Activated naive CD4-positive, alpha-beta T cell treated with anti-CD3 and anti-CD28 coated beads for 36 hours (primary cell): ENCODE data around the gene COL23A1. TPM values are rescaled to one million over a fixed set of nuclear protein-coding genes. Genes with fewer than 3 reads are reported as not detected.
"Not testable (repeated sequence)": the region's sequence is repeated elsewhere in the genome, so short reads cannot be mapped to it uniquely, and the experiment has no call there.

Experiments used
- CTCF ChIA-PET: fragments of 350-600 bp; sonication (Branson Sonifier 250); formaldehyde crosslinking; loops from one replicate; lab custom pipeline; 2021; ENCODE audit warnings: antibody characterized with exemption; lab: Charles Lee
- DNase-seq: peaks from one replicate; pipeline ENCODE4 v3.0.0-alpha.2; 2020
- H3K27ac Mint-ChIP-seq: one replicate; pipeline ENCODE4 v1.8.0; 2021; ENCODE audit warnings: mild to moderate bottlenecking, mixed read lengths
- H3K27me3 Mint-ChIP-seq: one replicate; pipeline ENCODE4 v1.8.0; 2021; ENCODE audit warnings: low read depth, mixed read lengths
- H3K36me3 Mint-ChIP-seq: one replicate; pipeline ENCODE4 v1.8.0; 2021; ENCODE audit warnings: low read depth, mixed read lengths
- H3K4me1 Mint-ChIP-seq: one replicate; pipeline ENCODE4 v1.8.0; 2021; ENCODE audit warnings: low read depth, mixed read lengths
- H3K4me3 Mint-ChIP-seq: one replicate; pipeline ENCODE4 v1.8.0; 2021; ENCODE audit warnings: mild to moderate bottlenecking, moderate library complexity, mixed read lengths
- H3K9me3 Mint-ChIP-seq: one replicate; pipeline ENCODE4 v1.8.0; 2021; ENCODE audit warnings: mixed read lengths
- intact Hi-C: fragments of 100-400 bp; cut with micrococcal nuclease; formaldehyde crosslinking; loops from one replicate; pipeline ENCODE4 v1.15.1; 2023
- total RNA-seq, 2 experiments: library from RNA; stranded (reverse); gene quantifications; one replicate each; pipeline ENCODE4 v1.2.3, GENCODE V29; 2021

Gene COL23A1
- total RNA-seq, 2 experiments from 2014 or later: 0.07 TPM; not detected in 1

DNA sequence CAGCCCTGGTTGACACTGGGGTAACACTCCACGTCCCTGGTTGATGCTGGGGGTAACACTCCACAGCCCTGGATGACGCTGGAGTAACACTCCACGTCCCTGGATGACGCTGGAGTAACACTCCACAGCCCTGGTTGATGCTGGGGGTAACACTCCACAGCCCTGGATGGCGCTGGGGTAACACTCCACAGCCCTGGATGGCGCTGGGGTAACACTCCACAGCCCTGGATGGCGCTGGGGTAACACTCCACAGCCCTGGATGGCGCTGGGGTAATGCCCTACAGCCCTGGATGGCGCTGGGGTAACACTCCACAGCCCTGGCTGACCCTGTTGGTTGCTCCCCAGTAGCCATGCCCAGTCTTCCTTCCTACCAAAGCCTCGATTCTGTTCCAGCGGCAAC, 4.8 kb downstream of the COL23A1 start:
- intact Hi-C loops, H3K4me3 Mint-ChIP-seq, H3K9me3 Mint-ChIP-seq, H3K36me3 Mint-ChIP-seq, H3K4me1 Mint-ChIP-seq, H3K27ac Mint-ChIP-seq, DNase-seq: not testable (repeated sequence)
- CTCF ChIA-PET: interaction anchor here (0.6 kb wide), 1 partner anchor 9 kb away, joined by 3 read pairs; no protein-coding TSS in a partner anchor
- peaks cover 33% of the 10 kb centered on the region for H3K27me3 Mint-ChIP-seq

DNA sequence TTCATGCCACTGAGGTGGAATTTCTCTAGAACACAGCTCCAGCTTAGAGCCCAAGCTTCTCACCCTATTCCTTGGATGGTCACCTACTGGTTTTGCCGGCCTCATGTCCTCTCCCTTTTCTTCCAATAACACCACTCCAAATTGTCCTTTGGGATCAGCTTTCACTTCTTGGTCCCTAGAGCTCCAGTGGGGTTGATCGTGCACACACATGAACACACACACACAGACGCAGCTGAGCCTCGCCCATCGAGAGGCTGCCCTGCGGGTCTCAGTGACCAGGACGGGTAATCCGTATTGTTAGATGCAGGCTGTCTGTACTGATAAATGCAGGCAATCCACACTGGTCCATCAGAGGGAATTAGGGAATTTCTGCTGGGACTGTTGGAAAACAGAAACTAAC, 6.9 kb downstream of the COL23A1 start:
- Mint-ChIP-seq H3K9me3 (no peaks in the 10 kb centered on the region), H3K4me1 (no peaks in the 10 kb centered on the region), H3K4me3 (no peak overlapping the region), H3K27ac (no peak overlapping the region), H3K36me3 (no peaks in the 10 kb centered on the region), H3K27me3 (peaks cover 28% of the 10 kb centered on the region)
- no peak for DNase-seq
- intact Hi-C loops: no loop called here
- CTCF ChIA-PET: no interaction called here

DNA sequence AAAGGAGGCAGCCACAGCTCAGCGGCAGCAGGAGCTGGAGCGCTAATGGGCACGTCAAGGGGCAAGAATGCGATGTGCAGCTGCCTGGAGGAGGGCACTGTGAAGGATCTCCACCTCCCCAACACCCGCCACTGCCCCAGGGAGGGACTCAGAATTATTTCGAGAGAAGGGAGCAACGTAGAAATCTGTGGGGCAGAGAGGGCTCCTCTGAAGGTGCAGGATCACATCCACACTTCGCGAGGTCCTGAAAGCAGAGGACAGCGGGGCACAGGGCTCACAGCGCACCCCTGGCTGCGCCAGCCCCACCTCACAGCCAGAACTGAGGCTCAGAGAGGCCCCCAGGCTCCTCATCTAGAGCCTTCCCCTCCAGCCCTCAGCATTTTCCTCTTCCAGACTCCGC, 7.9 kb downstream of the COL23A1 start:
- intact Hi-C loops: no loop called here
- Mint-ChIP-seq H3K27me3 (peaks cover 24% of the 10 kb centered on the region), H3K9me3 (no peaks in the 10 kb centered on the region), H3K36me3 (no peaks in the 10 kb centered on the region), H3K27ac (no peak overlapping the region), H3K4me1 (no peaks in the 10 kb centered on the region), H3K4me3 (no peak overlapping the region)
- CTCF ChIA-PET: no interaction called here
- no peak for DNase-seq

DNA sequence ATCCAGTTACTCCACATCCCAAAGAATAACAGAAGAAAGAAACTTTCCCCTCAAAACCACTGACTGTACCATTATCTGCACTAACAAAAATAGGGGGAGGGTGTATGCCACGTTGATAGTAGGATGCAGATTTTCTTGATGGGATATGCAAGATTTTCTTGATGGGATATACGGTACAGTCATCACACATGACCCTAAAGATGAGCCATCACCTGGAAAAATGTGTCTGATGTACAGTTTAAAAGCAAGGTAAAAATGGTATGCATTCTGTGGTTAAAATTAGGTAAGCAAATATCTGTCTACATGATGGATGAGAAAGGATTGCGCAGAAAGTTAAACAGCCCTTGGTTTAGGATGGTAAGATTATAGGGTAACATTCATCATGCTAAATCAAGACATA, 8.6 kb downstream of the COL23A1 start:
- CTCF ChIA-PET: no interaction called here
- Mint-ChIP-seq H3K27me3 (peaks cover 24% of the 10 kb centered on the region), H3K36me3 (no peaks in the 10 kb centered on the region), H3K4me3 (no peak overlapping the region), H3K4me1 (no peaks in the 10 kb centered on the region), H3K9me3 (no peaks in the 10 kb centered on the region), H3K27ac (no peak overlapping the region)
- DNase-seq: no peak
- intact Hi-C loops: no loop called here

DNA sequence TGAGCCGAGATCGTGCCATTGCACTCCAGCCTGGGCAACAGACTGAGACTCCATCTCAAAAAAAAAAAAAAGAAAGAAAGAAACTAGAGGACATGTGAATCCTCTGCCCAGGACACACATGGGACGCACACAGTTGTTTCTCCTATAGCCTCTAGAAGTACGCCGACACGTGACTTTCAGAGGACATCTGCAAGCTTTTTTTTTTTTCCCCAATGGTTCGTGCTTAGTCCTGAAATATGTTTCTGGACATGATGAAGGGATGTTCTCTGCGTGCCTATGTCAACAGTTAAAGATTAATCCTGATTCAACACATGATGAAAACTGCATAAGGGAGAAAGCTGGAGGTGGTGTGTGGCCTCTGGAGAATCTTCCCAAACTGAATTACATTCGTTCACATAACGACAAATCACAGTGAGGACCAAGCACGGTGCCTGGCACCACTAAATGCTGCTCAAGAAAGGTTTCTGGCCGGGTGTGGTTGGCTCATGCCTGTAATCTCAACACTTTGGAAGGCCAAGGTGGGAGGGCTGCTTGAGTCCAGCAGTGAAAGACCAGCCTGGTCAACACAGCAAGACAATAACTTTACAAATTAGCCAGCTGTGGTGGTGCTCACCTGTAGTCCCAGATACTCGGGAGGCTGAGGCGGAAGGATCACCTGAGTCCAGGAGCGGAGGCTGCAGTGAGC, 9.8 kb downstream of the COL23A1 start:
- CTCF ChIA-PET: interaction anchor here (0.6 to 0.7 kb wide), 2 partner anchors 319 to 886 kb away, joined by 3 read pairs; no protein-coding TSS in a partner anchor
- Mint-ChIP-seq H3K27me3 (peaks cover 28% of the 10 kb centered on the region), H3K4me1 (no peaks in the 10 kb centered on the region), H3K36me3 (no peaks in the 10 kb centered on the region), H3K4me3 (no peak overlapping the region), H3K9me3 (no peaks in the 10 kb centered on the region), H3K27ac (no peak overlapping the region)
- intact Hi-C loops: no loop called here
- no peak for DNase-seq

DNA sequence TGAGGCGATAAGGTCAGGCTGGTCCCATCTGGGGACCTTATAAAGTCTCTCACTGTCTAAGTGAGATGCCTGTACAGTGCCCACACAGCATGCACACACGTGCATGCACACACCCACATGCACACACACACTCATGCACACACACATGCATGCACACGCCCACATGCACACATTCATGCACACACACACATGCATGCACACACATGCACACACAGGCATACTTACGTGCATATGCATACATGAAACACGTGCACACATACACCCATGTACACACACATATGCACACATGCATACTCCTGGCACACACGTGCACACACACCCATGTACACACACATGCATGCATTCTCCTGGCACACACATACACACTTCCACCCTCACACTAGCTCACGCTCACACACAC, 12.2 kb downstream of the COL23A1 start:
- Mint-ChIP-seq H3K4me3 (no peak overlapping the region), H3K27me3 (peaks cover 40% of the 10 kb centered on the region), H3K27ac (no peak overlapping the region), H3K4me1 (no peaks in the 10 kb centered on the region), H3K9me3 (peaks cover under 1% of the 10 kb centered on the region), H3K36me3 (no peaks in the 10 kb centered on the region)
- DNase-seq: no peak
- CTCF ChIA-PET: no interaction called here
- intact Hi-C loops: no loop called here

DNA sequence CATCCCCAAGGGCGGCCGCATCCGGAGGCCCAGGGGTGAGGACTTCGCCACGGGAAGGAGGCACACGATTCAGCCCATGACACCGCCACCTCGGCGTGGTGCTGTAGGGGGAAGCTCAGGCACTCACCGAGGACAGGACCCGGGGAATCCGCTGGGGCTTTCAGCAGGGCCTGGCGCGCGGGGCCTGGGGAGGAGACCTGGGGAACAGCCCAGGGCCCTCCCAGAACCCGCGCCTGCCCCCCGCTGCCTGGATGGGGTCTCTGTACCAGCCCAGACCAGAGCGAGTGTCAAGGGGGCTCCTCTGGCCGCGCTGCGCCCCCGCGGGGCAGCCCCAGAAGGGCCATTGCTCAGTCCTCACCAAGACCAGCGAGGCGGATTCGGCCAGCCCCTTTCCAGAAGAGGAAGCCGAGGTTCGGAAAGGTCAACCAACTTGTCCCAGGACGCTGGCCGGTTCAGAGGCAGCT, 12.8 kb downstream of the COL23A1 start:
- H3K9me3 Mint-ChIP-seq: peaks cover 3% of the 10 kb centered on the region

DNA sequence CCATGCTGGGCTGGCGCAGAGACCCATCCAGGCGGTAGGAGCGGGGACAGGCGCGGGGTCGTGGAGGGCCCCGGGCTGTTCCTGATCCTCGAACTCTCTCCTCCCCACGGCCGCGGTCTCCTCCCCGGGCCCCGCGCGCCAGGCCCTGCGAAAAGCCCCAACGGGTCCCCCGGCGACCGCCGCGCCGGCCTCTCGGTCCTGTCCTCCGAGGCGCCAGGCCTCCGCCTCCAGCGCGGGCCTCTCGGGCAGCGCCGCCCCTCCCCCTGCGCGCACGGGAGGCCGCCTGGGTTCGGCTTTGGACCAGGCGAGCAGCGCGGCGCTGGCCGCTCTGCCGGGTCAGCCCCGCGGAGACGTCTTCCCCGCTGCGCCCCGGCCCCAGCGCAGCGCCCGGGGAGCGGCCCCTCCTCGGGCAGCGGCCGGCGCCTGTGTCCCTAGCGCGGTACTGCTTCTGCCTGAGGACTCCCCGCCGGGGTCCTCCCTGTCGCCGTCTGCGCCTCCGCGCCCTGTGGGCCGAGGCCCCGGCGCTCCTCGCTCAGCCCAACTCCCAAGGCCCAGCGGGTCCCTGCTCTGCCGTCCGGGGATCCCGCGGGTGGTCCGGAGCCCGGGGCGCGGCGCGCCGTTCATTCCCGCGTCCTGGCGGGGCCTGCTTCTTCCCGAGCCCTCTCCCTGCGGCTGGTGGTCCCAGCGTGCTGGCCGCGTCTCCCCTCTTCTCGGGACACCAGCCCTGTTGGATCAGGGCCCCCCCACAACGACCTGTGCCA, 13.4 kb downstream of the COL23A1 start:
- peaks cover 50% of the 10 kb centered on the region for H3K27me3 Mint-ChIP-seq
- intact Hi-C loops: no loop called here
- CTCF ChIA-PET: no interaction called here

More for the DNA sequence above, 12.8 kb downstream of the COL23A1 start:
- no peaks in the 10 kb centered on the region for H3K4me1 Mint-ChIP-seq
- H3K27me3 Mint-ChIP-seq: peaks cover 45% of the 10 kb centered on the region
- H3K27ac Mint-ChIP-seq: no peak overlapping the region
- no peaks in the 10 kb centered on the region for H3K36me3 Mint-ChIP-seq
- DNase-seq: no peak
- H3K4me3 Mint-ChIP-seq: no peak overlapping the region
- intact Hi-C loops: no loop called here
- CTCF ChIA-PET: no interaction called here

DNA sequence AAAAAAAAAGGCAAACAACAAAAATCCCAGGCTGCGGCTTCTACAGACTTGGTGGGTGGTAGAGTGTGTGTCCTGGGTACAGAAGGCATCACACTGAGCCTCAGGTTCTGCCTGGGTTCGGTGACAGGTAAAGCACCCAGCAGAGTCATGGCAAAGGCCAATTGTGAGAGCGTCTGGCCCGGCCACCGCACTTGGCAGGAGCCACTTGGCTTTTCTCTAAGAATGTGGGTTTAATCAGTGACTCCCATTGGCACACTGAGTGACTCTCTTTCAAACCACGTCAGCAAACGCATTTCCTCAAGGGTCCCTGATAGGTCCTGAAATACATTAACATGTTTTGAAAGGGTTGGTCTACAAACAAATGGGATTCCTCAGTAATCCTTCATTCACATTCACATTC, 17.0 kb downstream of the COL23A1 start:
- Mint-ChIP-seq H3K4me3 (no peak overlapping the region), H3K9me3 (peaks cover 6% of the 10 kb centered on the region), H3K27ac (no peak overlapping the region), H3K4me1 (no peaks in the 10 kb centered on the region), H3K27me3 (peaks cover 42% of the 10 kb centered on the region), H3K36me3 (no peaks in the 10 kb centered on the region)
- intact Hi-C loops: no loop called here
- no peak for DNase-seq
- CTCF ChIA-PET: no interaction called here

More for the DNA sequence above, 13.4 kb downstream of the COL23A1 start:
- H3K36me3 Mint-ChIP-seq: no peaks in the 10 kb centered on the region
- no peak overlapping the region for H3K4me3 Mint-ChIP-seq
- no peaks in the 10 kb centered on the region for H3K4me1 Mint-ChIP-seq
- no peak for DNase-seq
- peaks cover 6% of the 10 kb centered on the region for H3K9me3 Mint-ChIP-seq
- H3K27ac Mint-ChIP-seq: no peak overlapping the region

DNA sequence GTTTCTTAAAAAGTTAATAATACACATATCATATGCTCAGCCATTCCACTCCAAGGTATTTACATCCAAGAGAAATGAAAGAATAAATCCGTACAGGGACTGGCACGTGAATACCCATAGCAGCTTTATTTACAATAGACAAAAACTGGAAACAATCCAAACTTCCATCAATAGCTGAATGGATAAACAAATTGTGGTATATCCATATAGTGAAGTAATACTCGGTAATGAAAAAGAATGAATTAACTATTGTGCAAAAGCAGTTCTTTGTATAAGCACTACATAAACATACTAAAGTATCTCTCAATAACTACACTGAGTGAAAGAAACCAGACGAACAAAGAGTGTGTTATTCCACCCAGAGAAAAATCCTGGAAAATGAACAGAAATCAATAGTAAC, 17.6 kb downstream of the COL23A1 start:
- H3K27me3 Mint-ChIP-seq: peaks cover 37% of the 10 kb centered on the region
- DNase-seq: no peak
- peaks cover 6% of the 10 kb centered on the region for H3K9me3 Mint-ChIP-seq
- no peaks in the 10 kb centered on the region for H3K36me3 Mint-ChIP-seq
- intact Hi-C loops: no loop called here
- CTCF ChIA-PET: no interaction called here
- H3K4me1 Mint-ChIP-seq: no peaks in the 10 kb centered on the region
- no peak overlapping the region for H3K27ac Mint-ChIP-seq
- H3K4me3 Mint-ChIP-seq: no peak overlapping the region

DNA sequence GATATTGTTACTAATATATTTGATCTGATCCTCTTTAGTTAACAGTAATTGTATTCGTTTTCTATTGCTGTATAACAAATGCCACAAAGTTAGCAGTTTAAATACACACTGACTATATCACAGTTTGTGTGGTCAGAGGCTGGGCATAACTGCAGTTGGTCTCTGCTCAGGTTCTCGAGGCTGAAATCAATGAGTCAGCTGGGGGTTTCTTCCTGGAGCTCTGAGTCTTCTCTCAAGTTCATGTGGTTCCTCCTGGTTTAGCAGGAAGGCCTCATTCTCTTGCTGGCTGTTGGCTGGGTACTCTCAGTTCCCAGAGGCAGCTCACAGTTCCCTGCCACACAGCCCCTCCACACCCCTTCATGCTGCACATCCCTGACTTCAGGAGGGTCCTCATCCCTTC, 20.7 kb downstream of the COL23A1 start:
- DNase-seq: no peak
- peaks cover 22% of the 10 kb centered on the region for H3K27me3 Mint-ChIP-seq
- CTCF ChIA-PET: no interaction called here
- peaks cover 6% of the 10 kb centered on the region for H3K9me3 Mint-ChIP-seq
- H3K4me1 Mint-ChIP-seq: no peaks in the 10 kb centered on the region
- intact Hi-C loops: no loop called here
- no peaks in the 10 kb centered on the region for H3K36me3 Mint-ChIP-seq
- H3K4me3 Mint-ChIP-seq: no peak overlapping the region
- no peak overlapping the region for H3K27ac Mint-ChIP-seq

DNA sequence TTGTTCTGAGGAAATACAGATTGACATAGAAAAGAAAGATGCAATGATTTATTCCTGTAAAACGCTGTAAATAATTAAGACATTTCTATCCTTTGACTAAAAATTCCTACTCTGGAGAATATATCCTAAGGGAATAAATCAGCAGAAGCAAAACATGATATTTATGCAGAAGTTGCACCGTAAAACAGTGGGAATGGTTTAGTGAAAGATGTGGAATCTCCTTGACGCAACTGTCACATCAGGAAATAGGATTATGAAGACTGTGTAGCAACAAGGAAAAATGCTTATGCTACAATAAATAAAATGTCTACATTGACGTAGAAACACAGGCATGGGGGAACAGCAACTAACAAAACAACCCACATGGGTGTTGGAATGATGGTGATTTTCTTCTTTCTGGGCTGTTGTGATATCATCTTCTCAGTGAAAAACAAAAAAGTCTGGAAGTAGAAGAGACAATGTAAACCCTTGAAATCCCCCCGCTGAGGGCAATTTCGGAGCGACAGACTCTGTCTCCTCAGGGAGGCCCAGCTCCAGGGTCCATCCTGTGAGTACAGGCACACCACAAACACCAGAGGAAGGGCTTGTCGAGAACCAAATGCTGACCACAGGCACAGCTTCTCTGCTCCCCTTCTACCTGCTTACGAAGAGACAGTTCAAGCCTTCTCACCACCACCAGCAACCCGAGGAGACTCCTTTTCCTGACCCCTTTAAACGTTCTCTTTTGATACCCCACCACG, 25.2 kb downstream of the COL23A1 start:
- CTCF ChIA-PET: no interaction called here
- H3K4me1 Mint-ChIP-seq: no peaks in the 10 kb centered on the region
- H3K27me3 Mint-ChIP-seq: peaks cover 21% of the 10 kb centered on the region
- H3K27ac Mint-ChIP-seq: no peak overlapping the region
- intact Hi-C loops: no loop called here
- H3K36me3 Mint-ChIP-seq: peaks cover 2% of the 10 kb centered on the region
- no peak overlapping the region for H3K4me3 Mint-ChIP-seq
- H3K9me3 Mint-ChIP-seq: no peaks in the 10 kb centered on the region
- DNase-seq: no peak
